ENCODE results near the gene AGAP1. TPM values are rescaled to one million over a fixed set of nuclear protein-coding genes. Genes with fewer than 3 reads are reported as not detected.

AGAP1 gene
- 21.9 and 23.9 TPM in 2 replicates for polyA plus RNA-seq (2011; rRNA removed)
- polyA plus RNA-seq (2012; cell fraction: cytosol; rRNA removed), result 25.5 and 30.7 TPM in 2 replicates
- 19.2 and 25.0 TPM in 2 replicates for polyA plus RNA-seq (2012; cell fraction: nucleus; rRNA removed)
- 19.4 to 20.6 TPM (median 20.2 TPM) in 3 replicates for polyA plus RNA-seq (2017; fragmentation: RNase III; extraction: RNeasy Plus Mini Kit Qiagen cat#74134 plus additional on column Dnase treatment)
- polyA minus RNA-seq (2011; rRNA and poly(A)+ RNA removed), result 52.7 and 67.8 TPM in 2 replicates

DNA sequence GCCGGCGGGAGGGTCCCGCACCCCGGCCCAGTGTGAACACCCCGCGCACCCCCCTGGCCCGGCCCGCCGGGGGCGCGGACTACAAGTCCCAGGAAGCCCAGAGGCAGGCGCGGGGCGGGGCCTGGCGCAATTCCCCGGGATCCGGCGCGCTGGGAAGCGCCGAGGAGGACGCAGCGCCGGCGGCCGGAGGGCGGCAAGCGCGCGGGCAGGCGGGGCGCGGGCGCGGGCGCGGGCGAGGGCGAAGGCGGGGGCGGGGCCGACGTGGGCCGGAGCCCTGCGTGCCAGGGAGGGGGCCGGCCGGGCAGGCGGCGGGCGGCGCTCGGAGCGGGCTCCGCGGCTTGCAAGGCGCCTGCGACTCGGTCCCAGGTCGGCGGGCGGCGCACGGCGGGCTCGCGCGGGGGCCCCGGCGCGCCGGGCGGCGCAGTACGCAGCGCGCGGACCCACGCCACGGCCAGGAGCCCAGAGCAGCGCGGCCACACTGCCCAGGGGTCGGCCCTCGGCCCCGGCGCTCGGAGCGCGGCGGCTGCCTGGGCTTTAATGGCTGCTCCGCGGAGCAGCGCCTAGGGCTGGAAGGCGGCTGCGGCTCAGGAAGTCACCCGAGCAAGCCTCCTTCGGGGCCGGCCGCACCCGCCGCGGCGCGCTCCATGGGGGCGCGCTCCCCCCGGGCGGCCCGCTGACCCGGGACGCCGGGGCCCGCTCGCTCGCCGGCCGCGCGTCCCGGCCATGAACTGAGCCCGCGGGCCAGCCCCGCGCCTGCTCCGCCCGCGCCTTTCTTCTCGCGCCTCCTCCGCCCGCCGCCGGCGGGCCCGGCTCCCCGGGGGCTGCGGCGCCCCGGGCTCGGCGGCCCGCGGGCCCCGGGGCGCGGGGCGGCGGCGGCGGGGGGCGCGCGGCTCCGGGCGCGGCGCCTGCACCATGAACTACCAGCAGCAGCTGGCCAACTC, at the start of gene AGAP1:
AGAP1 (plus strand) TSS at position 269 of the 941 bp plus-strand sequence.
- WGBS (ENCODE audit: missing lambda C conversion rate), result 1% methylated on average over 33 of the region's 156 CpGs
- H3K9me3 ChIP-seq, result no peaks in the 10 kb centered on the region
- peak within 1 kb of the TSS; percentile 93 for H3K4me3 ChIP-seq
- DNase-seq (ENCODE audit: low read depth in 1 of 2, low spot score in 1 of 2) (peak; percentile 70 to 87), ATAC-seq (peak; percentile 81 to 83), FAIRE-seq (no peak)
- POLR2A ChIA-PET, result no interaction called here
- CTCF ChIA-PET, result interaction anchor here (1.0 to 1.5 kb wide), 3 partner anchors 8 to 58 kb away, joined by 3 read pairs; no protein-coding TSS in a partner anchor
- H3K4me1 ChIP-seq, result peaks cover 31% of the 10 kb centered on the region
- TF ChIP-seq EHF (CRISPR knock-in tag; IDR thresholded peaks at IDR 0.05), result no peak
- TF ChIP-seq MAX (IDR thresholded peaks at IDR 0.05), result 0 out of 2 replicates have a peak, but pooled peaks have one; percentile 10
- TF ChIP-seq ZFP36 (IDR thresholded peaks at IDR 0.05; ENCODE audit: borderline replicate concordance, partially characterized antibody), result no peak
- TF ChIP-seq, protein P1, sequence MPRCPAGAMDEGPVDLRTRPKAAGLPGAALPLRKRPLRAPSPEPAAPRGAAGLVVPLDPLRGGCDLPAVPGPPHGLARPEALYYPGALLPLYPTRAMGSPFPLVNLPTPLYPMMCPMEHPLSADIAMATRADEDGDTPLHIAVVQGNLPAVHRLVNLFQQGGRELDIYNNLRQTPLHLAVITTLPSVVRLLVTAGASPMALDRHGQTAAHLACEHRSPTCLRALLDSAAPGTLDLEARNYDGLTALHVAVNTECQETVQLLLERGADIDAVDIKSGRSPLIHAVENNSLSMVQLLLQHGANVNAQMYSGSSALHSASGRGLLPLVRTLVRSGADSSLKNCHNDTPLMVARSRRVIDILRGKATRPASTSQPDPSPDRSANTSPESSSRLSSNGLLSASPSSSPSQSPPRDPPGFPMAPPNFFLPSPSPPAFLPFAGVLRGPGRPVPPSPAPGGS (IDR thresholded peaks at IDR 0.05), result 0 out of 3 replicates have a peak, but pooled peaks have one; percentile 49
- TF ChIP-seq MAFK (IDR thresholded peaks at IDR 0.05; ENCODE audit: partially characterized antibody), result no peak
- peak in 1 of 2 experiments; percentile 72; a peak in 2 of 5 replicates for TF ChIP-seq JUN (IDR thresholded peaks at IDR 0.05)
- peak; percentile 64 for TF ChIP-seq POLR2A (IDR thresholded peaks at IDR 0.05; ENCODE audit: low read length)
- TF ChIP-seq HOXA7 (CRISPR knock-in tag; IDR thresholded peaks at IDR 0.05), result no peak
- TF ChIP-seq BHLHE40 (IDR thresholded peaks at IDR 0.05; ENCODE audit: low read depth, low read length), result no peak
- TF ChIP-seq, protein P2, sequence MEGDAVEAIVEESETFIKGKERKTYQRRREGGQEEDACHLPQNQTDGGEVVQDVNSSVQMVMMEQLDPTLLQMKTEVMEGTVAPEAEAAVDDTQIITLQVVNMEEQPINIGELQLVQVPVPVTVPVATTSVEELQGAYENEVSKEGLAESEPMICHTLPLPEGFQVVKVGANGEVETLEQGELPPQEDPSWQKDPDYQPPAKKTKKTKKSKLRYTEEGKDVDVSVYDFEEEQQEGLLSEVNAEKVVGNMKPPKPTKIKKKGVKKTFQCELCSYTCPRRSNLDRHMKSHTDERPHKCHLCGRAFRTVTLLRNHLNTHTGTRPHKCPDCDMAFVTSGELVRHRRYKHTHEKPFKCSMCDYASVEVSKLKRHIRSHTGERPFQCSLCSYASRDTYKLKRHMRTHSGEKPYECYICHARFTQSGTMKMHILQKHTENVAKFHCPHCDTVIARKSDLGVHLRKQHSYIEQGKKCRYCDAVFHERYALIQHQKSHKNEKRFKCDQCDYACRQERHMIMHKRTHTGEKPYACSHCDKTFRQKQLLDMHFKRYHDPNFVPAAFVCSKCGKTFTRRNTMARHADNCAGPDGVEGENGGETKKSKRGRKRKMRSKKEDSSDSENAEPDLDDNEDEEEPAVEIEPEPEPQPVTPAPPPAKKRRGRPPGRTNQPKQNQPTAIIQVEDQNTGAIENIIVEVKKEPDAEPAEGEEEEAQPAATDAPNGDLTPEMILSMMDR (IDR thresholded peaks at IDR 0.05), result peak; percentile 6; the same call in 1 of the 3 replicates
- TF ChIP-seq E2F6 (IDR thresholded peaks at IDR 0.05; ENCODE audit: borderline replicate concordance, low read depth), result 0 out of 2 replicates have a peak, but pooled peaks have one; percentile 4
- TF ChIP-seq HEYL (CRISPR knock-in tag; IDR thresholded peaks at IDR 0.05), result no peak
- TF ChIP-seq POLR2AphosphoS2 (conservative IDR thresholded peaks at IDR 0.05; ENCODE audit: low read length), result no peak
- H3K4me2 ChIP-seq, result peak within 1 kb of the TSS; percentile 95
- peak within 1 kb of the TSS; percentile 98 to 99 for H3K27ac ChIP-seq

- H3K27ac ChIP-seq, result no peak overlapping the region
- ATAC-seq, result no peak
- H3K4me1 ChIP-seq, result no peaks in the 10 kb centered on the region
- no peak for FAIRE-seq
- CTCF ChIA-PET, result no interaction called here
- DNase-seq (ENCODE audit: low read depth in 1 of 2, low spot score in 1 of 2), result peak in 1 of 2 experiments; percentile 38
- no peak for TF ChIP-seq HMGXB4 (CRISPR knock-in tag; IDR thresholded peaks at IDR 0.05; ENCODE audit: borderline replicate concordance)
- no peak for TF ChIP-seq FOSL2 (IDR thresholded peaks at IDR 0.05)
- peak; percentile 30; the same call in 1 of the 2 replicates for TF ChIP-seq FOSL2 (CRISPR knock-in tag; IDR thresholded peaks at IDR 0.05)
- H3K4me3 ChIP-seq, result no peak overlapping the region
- POLR2A ChIA-PET, result no interaction called here
- WGBS (ENCODE audit: missing lambda C conversion rate), result 74% methylated on average over 7 of the region's 7 CpGs
- no peak overlapping the region for H3K4me2 ChIP-seq
- H3K9me3 ChIP-seq, result peaks cover 2% of the 10 kb centered on the region; the same call in 1 of the 3 replicates
Measured at GRCh38 chr2:235444101-235444597, 49.7 kb upstream of the AGAP1 start.

Data from A549 (cell line).